ENCODE measurements around the gene CALML6. TPM values are rescaled to one million over a fixed set of nuclear protein-coding genes. Genes with fewer than 3 reads are reported as not detected.
A peak's percentile ranks its signal among the peaks of the same experiment; 100 is the strongest.

The CALML6 gene
- total and polyA plus RNA-seq, 2 experiments from 2014 or later = 0.87 TPM; not detected in 1

DNA sequence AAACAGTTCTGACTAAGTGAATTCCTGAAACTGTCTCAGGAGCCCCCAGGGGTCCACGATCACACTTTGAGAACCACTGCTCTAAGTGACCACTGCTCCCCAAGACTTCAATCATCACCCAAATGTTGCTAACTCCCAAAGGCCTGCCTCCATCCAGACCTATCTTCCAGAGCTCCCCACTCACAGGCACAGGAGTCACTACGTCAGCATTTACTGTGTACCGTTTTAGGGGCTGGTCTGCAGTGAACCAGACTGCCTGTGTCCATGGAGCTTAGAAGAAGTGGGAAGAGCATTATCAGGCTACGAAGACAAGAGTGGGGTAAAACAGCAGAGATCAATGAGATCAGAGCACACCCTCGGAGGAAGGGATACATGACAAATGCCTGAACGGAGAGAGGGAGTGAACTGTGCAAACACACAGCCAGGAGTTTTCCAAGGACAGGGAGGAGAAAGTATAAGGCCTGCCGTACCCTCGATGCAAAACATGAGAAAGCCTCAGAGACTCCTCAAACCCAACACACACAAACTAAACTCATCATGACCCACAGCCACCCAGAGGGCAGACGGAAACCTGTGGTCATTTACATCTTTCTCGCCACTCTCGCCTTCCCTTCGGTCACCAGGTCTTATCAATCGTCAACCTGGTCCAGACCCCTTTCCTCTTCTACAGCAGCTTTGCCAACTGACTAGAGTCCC, 34.3 kb upstream of the CALML6 start:
- DNase-seq (ENCODE audit: low spot score) (no peak), ATAC-seq (peak; percentile 18; the same call in 2 of the 3 replicates)
- TF ChIP-seq POLR2AphosphoS5 (IDR thresholded peaks at IDR 0.05; ENCODE audit: low read depth) (no peak), STAT1 (IDR thresholded peaks at IDR 0.05; ENCODE audit: unreplicated experiment) (no peak), ZNF331 (CRISPR knock-in tag; IDR thresholded peaks at IDR 0.05; ENCODE audit: low read depth) (no peak), NANOG (IDR thresholded peaks at IDR 0.05; ENCODE audit: borderline replicate concordance) (no peak), ZNF114 (CRISPR knock-in tag; IDR thresholded peaks at IDR 0.05) (no peak), CREB1 (CRISPR knock-in tag; IDR thresholded peaks at IDR 0.05; ENCODE audit: low read depth) (no peak), JUNB (IDR thresholded peaks at IDR 0.05; ENCODE audit: unreplicated experiment) (no peak), EZH2 (IDR thresholded peaks at IDR 0.05; ENCODE audit: low read depth, unreplicated experiment) (no peak), EZH2phosphoT487 (IDR thresholded peaks at IDR 0.05; ENCODE audit: unreplicated experiment) (no peak)
- TF ChIP-seq, protein P1, sequence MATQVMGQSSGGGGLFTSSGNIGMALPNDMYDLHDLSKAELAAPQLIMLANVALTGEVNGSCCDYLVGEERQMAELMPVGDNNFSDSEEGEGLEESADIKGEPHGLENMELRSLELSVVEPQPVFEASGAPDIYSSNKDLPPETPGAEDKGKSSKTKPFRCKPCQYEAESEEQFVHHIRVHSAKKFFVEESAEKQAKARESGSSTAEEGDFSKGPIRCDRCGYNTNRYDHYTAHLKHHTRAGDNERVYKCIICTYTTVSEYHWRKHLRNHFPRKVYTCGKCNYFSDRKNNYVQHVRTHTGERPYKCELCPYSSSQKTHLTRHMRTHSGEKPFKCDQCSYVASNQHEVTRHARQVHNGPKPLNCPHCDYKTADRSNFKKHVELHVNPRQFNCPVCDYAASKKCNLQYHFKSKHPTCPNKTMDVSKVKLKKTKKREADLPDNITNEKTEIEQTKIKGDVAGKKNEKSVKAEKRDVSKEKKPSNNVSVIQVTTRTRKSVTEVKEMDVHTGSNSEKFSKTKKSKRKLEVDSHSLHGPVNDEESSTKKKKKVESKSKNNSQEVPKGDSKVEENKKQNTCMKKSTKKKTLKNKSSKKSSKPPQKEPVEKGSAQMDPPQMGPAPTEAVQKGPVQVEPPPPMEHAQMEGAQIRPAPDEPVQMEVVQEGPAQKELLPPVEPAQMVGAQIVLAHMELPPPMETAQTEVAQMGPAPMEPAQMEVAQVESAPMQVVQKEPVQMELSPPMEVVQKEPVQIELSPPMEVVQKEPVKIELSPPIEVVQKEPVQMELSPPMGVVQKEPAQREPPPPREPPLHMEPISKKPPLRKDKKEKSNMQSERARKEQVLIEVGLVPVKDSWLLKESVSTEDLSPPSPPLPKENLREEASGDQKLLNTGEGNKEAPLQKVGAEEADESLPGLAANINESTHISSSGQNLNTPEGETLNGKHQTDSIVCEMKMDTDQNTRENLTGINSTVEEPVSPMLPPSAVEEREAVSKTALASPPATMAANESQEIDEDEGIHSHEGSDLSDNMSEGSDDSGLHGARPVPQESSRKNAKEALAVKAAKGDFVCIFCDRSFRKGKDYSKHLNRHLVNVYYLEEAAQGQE (IDR thresholded peaks at IDR 0.05; ENCODE audit: unreplicated experiment) = no peak
- TF ChIP-seq, protein P2, sequence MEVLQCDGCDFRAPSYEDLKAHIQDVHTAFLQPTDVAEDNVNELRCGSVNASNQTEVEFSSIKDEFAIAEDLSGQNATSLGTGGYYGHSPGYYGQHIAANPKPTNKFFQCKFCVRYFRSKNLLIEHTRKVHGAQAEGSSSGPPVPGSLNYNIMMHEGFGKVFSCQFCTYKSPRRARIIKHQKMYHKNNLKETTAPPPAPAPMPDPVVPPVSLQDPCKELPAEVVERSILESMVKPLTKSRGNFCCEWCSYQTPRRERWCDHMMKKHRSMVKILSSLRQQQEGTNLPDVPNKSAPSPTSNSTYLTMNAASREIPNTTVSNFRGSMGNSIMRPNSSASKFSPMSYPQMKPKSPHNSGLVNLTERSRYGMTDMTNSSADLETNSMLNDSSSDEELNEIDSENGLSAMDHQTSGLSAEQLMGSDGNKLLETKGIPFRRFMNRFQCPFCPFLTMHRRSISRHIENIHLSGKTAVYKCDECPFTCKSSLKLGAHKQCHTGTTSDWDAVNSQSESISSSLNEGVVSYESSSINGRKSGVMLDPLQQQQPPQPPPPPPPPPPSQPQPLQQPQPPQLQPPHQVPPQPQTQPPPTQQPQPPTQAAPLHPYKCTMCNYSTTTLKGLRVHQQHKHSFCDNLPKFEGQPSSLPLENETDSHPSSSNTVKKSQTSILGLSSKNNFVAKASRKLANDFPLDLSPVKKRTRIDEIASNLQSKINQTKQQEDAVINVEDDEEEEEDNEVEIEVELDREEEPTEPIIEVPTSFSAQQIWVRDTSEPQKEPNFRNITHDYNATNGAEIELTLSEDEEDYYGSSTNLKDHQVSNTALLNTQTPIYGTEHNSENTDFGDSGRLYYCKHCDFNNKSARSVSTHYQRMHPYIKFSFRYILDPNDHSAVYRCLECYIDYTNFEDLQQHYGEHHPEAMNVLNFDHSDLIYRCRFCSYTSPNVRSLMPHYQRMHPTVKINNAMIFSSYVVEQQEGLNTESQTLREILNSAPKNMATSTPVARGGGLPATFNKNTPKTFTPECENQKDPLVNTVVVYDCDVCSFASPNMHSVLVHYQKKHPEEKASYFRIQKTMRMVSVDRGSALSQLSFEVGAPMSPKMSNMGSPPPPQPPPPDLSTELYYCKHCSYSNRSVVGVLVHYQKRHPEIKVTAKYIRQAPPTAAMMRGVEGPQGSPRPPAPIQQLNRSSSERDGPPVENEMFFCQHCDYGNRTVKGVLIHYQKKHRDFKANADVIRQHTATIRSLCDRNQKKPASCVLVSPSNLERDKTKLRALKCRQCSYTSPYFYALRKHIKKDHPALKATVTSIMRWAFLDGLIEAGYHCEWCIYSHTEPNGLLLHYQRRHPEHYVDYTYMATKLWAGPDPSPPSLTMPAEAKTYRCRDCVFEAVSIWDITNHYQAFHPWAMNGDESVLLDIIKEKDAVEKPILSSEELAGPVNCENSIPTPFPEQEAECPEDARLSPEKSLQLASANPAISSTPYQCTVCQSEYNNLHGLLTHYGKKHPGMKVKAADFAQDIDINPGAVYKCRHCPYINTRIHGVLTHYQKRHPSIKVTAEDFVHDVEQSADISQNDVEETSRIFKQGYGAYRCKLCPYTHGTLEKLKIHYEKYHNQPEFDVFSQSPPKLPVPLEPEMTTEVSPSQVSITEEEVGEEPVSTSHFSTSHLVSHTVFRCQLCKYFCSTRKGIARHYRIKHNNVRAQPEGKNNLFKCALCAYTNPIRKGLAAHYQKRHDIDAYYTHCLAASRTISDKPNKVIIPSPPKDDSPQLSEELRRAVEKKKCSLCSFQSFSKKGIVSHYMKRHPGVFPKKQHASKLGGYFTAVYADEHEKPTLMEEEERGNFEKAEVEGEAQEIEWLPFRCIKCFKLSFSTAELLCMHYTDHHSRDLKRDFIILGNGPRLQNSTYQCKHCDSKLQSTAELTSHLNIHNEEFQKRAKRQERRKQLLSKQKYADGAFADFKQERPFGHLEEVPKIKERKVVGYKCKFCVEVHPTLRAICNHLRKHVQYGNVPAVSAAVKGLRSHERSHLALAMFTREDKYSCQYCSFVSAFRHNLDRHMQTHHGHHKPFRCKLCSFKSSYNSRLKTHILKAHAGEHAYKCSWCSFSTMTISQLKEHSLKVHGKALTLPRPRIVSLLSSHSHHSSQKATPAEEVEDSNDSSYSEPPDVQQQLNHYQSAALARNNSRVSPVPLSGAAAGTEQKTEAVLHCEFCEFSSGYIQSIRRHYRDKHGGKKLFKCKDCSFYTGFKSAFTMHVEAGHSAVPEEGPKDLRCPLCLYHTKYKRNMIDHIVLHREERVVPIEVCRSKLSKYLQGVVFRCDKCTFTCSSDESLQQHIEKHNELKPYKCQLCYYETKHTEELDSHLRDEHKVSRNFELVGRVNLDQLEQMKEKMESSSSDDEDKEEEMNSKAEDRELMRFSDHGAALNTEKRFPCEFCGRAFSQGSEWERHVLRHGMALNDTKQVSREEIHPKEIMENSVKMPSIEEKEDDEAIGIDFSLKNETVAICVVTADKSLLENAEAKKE (CRISPR knock-in tag; IDR thresholded peaks at IDR 0.05) = no peak
- TF ChIP-seq, protein P3, sequence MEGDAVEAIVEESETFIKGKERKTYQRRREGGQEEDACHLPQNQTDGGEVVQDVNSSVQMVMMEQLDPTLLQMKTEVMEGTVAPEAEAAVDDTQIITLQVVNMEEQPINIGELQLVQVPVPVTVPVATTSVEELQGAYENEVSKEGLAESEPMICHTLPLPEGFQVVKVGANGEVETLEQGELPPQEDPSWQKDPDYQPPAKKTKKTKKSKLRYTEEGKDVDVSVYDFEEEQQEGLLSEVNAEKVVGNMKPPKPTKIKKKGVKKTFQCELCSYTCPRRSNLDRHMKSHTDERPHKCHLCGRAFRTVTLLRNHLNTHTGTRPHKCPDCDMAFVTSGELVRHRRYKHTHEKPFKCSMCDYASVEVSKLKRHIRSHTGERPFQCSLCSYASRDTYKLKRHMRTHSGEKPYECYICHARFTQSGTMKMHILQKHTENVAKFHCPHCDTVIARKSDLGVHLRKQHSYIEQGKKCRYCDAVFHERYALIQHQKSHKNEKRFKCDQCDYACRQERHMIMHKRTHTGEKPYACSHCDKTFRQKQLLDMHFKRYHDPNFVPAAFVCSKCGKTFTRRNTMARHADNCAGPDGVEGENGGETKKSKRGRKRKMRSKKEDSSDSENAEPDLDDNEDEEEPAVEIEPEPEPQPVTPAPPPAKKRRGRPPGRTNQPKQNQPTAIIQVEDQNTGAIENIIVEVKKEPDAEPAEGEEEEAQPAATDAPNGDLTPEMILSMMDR (conservative IDR thresholded peaks at IDR 0.05; ENCODE audit: low read depth in 2 of 2) = no peak
- TF ChIP-seq, protein P4, sequence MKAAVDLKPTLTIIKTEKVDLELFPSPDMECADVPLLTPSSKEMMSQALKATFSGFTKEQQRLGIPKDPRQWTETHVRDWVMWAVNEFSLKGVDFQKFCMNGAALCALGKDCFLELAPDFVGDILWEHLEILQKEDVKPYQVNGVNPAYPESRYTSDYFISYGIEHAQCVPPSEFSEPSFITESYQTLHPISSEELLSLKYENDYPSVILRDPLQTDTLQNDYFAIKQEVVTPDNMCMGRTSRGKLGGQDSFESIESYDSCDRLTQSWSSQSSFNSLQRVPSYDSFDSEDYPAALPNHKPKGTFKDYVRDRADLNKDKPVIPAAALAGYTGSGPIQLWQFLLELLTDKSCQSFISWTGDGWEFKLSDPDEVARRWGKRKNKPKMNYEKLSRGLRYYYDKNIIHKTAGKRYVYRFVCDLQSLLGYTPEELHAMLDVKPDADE (IDR thresholded peaks at IDR 0.05) = no peak
- Histone ChIP-seq H3F3A (replicated peaks; ENCODE audit: low read depth) (peaks cover 11% of the 10 kb centered on the region; the same call in 1 of the 2 replicates), H3K27ac (ENCODE audit: low read depth) (peak overlapping the region; percentile 76), H3K9me2 (ENCODE audit: insufficient read depth) (no peaks in the 10 kb centered on the region), H3K4me1 (ENCODE audit: insufficient read depth) (peaks cover 26% of the 10 kb centered on the region), H3K27me3 (ENCODE audit: insufficient read depth) (no peaks in the 10 kb centered on the region), H4K20me1 (replicated peaks; ENCODE audit: insufficient read depth) (peaks cover 98% of the 10 kb centered on the region), H3K4me3 (no peak overlapping the region), H3K36me3 (ENCODE audit: insufficient read depth) (peaks cover 7% of the 10 kb centered on the region; the same call in 1 of the 2 replicates), H3K79me2 (replicated peaks; ENCODE audit: insufficient read depth) (peaks cover 100% of the 10 kb centered on the region), H2AFZ (no peak overlapping the region), H3K4me2 (no peak overlapping the region)
- Mint-ChIP-seq H3K27ac (peak overlapping the region; percentile 25; the same call in 1 of the 2 replicates), H3K4me1 (peaks cover 34% of the 10 kb centered on the region), H3K27me3 (ENCODE audit: insufficient read depth, low read depth, poor library complexity) (no peaks in the 10 kb centered on the region), H3K4me3 (no peak overlapping the region; the same call in 2 of the 3 replicates), H3K9me3 (peaks cover 6% of the 10 kb centered on the region), H3K36me3 (ENCODE audit: low read depth) (peaks cover 40% of the 10 kb centered on the region)

Data from GM23338 (cell line).